Activated CD8-positive, alpha-beta memory T cell treated with anti-CD3 and anti-CD28 coated beads, Interleukin-2, amount 50 U/mL, for 1 hour (primary cell): ENCODE results near the gene RHOF.

Source experiments
- DNase-seq: peaks from one replicate; pipeline ENCODE4 v3.0.0-alpha.2; 2020; ENCODE audit errors: extremely low read depth

Gene RHOF

GRCh38 chr12:121804417-121805111, 11.1 kb upstream of the RHOF start:
- DNase-seq, result no peak

- no peak for DNase-seq
Observed at GRCh38 chr12:121803861-121804416, 10.5 kb upstream of the RHOF start, which contains the start of gene SETD1B. TSS of gene SETD1B (plus strand) at chr12:121804009. CDS start at chr12:121804738, 729 bp downstream.

- peak; percentile 76 for DNase-seq
Observed at GRCh38 chr12:121802843-121803698, 9.6 kb upstream of the RHOF start.

DNA sequence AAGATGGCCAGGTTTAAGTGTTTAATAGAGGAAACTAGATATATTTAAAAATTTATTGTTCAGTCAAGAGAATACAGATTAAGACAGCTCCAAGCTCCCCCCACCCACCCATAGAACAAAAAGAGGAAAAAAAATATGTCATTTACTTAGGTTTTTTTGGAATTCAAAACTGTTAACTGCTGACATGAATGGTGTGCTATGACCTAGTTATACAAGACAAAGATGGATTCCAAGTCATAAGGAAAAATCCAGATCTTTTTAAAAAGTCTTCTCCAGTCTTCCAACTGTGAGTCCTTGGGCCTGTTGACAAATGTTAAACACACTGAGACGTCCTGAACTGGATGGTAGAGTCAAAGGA, 9.0 kb upstream of the RHOF start:
- no peak for DNase-seq

DNA sequence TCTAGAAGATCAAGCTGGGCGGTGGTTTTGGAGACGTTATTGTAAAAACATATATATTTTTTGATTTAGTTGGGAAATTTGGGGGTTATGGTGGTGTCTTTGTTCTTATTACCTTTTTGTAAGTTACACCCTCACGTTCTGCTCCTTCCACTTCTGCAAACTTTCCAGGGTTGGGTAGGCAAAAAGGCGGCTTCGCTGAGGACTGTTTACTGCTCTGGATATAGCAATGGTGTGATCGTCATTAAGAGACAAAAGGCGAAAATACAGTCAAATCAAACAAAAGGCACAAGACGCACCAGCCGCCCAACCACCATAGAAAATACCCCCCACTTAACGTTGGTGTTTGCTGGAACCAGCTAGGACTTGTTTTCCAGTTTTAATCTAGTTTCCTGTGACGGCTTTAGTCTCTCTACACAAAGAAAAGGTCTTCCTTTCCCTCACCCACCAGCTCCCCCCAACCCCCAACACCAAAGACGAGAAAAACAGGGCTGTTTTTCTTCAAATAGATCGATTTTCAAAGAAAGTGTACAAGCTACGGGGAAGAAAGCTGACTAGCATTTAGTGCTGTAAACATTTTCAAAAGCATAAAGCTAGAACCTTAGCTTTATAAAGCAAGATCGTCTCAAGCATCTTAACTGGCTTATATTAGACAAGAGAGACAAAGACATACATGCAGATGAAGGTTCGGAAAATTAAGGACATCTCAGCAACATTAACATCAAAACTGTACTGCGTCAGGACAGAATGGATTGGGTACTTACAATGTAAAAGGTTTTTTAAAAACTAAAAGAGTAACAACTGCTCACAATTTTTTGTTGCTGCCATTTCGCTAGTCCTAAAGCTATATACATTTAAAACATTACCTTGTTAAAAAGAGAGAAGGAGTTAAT, 8.4 kb upstream of the RHOF start:
- DNase-seq, result no peak

- DNase-seq, result no peak
Observed at GRCh38 chr12:121800694-121801594, 7.5 kb upstream of the RHOF start.

DNA sequence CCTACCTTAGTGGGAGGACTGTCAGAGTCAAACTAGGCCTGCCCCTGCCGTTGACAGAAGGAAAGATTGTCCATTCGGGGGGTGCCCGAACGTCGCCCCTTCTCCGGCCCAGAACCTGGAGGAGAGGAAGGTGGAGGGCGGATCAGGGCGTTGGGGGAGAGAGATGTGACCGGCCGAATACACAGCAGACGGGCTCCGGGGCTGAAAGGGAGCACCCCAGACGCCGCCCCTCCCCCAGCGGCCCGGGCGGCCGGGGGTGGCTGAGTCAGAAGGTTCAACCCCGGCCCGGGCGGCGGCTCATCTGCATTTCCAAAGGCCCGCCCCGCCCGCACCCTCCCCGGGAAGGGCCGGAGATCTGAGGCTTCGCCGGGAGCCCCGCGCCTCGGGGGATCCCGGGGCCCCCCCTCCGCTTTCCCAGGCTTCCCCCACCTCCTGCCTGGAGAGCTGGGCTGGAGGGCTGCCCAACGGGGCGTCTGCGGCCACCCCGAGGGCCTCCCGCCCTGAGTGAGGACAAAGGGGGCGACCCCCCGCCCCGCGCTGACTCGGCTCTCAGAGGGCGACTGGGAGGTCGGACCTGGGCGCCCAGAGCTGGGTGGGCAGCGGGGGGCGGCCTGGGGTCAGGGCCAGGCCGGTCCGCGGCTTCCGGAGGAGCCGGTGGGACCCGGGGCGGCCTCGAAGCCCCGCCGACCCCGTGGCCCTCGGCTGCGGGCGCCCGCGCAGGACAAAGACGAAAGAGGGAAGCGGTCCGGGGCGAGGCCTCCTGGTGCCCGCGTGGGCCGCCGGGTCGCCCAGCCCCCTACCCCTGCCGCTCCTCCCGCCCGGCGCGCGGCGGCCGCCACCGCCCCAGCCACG, 6.6 kb upstream of the RHOF start:
- DNase-seq, result no peak

DNA sequence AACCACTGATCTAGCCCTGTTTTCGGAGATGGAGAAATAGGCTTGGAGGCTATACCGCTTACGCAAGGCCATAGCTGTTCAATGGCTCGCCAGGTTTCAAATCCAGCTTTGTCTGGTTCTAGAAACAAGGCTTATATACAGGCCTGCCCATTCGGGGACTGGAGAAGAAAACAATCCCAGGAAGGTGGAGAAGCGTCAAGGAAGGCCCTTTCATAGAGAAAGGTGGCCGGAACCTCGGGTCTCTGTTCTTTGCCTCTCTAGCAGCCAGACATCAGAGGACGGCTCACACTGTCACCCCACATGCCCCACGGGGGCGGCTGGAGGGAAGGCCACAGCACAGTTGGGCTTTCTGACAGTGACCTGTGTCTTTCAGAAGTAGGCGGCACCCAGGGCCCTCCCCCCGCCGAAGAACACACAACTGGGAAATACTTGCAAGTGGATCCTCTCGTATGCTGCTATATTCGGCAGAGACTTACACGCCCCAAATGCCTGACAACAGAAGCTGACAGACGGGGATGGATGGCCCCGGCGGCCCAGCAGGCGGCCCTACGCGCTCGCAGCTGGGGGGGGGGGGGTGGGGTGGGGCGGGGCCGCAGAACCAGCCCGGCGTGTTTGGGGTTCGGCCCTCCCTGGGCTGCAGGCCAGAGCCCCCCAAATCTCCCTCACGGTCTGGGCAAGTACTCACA, 5.8 kb upstream of the RHOF start:
- DNase-seq, result no peak

GRCh38 chr12:121798787-121799155, 5.3 kb upstream of the RHOF start:
- DNase-seq, result no peak

DNA sequence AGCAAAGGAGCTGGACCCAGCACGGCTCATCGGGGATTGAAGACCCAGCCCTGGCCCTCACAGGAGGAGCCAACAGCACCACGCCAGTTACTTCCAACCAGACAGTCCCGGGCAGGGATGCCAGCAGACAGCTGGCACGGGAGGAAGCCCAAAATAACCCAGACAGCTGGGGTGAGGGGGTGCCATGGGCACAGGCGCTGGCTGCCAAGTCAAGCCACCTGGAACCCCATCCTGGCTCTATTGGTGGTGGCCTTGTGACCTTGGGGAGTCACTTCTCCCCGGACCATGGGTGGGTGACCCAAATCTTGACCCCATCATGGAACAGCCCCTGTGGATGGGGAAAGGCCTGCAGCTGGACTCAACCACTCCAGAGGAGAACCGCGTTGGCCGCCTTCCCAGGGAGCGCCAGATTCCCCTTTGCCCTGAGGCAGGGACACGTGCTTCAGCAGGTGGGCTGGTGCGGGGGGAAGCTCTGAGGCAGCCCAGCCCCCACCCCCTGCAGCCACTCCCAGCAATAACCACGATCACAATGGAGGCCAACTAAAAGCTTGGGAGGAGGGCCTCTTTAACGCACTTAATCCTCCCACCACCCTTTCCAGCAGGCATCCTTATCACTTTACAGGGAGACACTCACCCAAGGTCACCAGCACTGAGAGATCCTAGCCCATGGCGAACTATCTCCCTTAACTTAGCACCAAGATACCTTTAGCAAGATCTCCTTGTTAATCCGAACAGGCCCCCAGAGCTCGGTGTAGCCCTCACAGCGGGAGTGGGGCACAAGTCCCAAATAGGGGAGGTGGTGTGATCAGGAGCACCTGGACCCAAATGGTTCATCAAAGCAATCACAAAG, 4.7 kb upstream of the RHOF start:
- DNase-seq, result no peak

GRCh38 chr12:121796855-121797751, 3.6 kb upstream of the RHOF start:
- DNase-seq, result no peak

DNA sequence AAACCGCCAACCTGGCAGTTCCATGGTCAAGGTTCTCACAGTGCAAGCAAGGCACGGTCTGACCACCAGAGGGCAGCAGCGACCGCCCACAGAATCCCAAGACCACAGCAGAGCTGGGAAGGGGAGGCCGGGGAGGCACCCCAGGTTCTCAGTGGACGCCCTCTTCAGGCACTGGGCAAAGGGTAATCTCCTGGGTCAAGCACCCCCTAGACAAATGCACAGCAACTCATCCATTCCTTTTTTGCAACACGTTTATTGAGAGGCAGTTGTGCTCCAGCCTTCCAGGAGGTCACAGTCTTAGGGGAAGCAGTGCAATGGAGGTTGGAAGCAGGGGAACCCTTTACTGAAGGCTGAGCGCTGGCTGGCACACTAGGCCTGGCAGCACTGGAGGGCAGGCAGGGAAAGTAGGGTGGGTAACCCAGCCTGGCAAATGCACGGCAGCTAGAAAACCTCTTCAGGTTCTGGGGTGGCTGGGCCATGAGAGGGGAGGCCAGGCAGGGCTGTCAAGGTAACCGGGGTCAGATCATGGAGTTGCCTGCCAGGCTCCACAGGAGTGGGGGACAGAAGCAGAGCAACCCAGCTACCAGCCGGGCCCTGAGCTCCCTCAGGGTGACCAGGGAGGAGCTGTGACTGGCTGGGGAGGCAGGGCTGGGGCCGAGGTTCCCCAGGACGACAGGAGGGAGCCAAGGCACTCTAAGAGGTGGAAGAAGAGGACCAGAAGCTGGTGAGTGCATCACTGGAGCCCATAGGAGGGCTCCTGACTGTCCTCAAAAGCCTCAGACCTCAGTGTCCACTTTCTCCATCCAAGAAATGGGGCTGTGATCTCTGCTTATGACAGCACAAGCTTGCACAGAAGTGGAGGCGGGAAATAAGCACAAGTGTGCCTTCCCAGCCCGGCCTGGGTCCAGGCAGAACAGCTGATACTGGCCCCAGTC, 1.8 kb upstream of the RHOF start:
- no peak for DNase-seq

- DNase-seq, result no peak
Observed at GRCh38 chr12:121794534-121795033, 1.1 kb upstream of the RHOF start.

DNA sequence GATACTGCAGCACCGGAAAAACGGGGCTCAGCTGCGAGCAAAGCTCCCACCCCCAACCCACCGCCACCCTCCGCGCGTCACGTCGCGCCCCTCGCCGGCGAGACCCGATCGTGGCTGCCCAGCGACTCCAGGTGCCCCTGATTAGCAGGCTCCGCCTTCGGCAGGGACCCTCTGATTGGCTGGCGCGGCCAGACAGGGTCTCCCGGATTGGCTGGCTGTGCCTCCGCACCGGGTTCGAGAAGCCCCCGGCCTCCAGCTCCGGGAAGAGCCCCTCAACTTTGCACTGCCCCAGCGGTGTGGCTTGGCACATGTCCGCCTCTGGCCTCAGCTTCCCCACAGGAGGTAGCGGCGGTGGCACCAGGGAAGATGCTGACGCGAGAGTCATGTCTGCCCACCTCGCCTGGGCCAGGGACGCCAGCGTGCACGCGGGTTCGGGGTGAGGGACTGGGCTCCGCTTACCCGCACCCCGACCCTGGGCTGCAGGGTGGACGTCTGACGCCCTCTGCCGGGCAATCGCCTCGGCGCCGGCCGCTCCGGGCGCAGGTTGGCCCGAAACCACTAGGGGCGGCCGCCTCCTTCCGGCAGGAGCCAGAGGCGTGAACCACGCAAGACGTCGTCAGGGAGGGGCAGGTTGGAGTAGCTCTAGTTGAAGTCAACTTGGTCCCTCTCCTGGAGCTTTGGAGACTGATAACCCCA, 498 bp upstream of the RHOF start:
- peak; percentile 82 for DNase-seq
